ENCODE results near the gene TNIK. TPM values are rescaled to one million over a fixed set of nuclear protein-coding genes. Genes with fewer than 3 reads are reported as not detected.
"Not testable (repeated sequence)": the region's sequence is repeated elsewhere in the genome, so short reads cannot be mapped to it uniquely, and the experiment has no call there.

TNIK gene
- total RNA-seq, 1 donor from 2014 or later, result 27.4 TPM

DNA sequence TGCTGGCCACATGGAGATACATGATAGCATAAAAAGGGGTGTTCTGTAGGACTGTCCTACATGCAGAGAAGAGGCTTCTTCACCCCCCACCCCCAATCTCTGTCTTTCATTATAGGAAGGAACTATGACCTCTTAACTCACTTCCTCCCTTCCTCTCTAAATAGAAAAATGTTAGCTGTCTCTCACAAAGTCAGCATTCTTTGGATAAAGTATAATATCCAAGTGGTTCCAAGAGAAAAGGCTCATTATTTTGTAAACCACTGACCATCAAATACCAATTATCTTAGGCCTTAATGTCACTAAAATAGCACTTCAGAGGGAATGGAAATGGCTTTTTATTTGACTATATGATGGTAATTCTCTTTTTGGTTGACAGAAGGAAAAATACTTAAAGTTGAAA is 338.4 kb downstream of the TNIK start:
- no peak for DNase-seq
- Mint-ChIP-seq H3K9me3 (peaks cover 6% of the 10 kb centered on the region), H3K36me3 (ENCODE audit: low read depth) (peaks cover 71% of the 10 kb centered on the region), H3K4me3 (no peak overlapping the region), H3K27me3 (no peaks in the 10 kb centered on the region), H3K4me1 (peaks cover 2% of the 10 kb centered on the region), H3K27ac (no peak overlapping the region)
- intact Hi-C loops (cut with micrococcal nuclease), result no loop called here

DNA sequence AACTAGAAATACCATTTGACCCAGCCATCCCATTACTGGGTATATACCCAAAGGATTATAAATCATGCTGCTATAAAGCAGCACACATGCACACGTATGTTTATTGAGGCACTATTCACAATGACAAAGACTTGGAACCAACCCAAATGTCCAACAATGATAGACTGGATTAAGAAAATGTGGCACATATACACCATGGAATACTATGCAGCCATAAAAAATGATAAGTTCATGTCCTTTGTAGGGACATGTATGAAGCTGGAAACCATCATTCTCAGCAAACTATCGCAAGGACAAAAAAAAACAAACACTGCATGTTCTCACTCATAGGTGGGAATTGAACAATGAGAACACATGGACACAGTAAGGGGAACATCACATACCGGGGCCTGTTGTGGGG is 340.8 kb downstream of the TNIK start:
- H3K4me1 Mint-ChIP-seq; H3K4me3 Mint-ChIP-seq; intact Hi-C loops (cut with micrococcal nuclease); H3K9me3 Mint-ChIP-seq; DNase-seq; H3K27me3 Mint-ChIP-seq; H3K27ac Mint-ChIP-seq: not testable (repeated sequence)
- H3K36me3 Mint-ChIP-seq (ENCODE audit: low read depth), result peaks cover 61% of the 10 kb centered on the region

DNA sequence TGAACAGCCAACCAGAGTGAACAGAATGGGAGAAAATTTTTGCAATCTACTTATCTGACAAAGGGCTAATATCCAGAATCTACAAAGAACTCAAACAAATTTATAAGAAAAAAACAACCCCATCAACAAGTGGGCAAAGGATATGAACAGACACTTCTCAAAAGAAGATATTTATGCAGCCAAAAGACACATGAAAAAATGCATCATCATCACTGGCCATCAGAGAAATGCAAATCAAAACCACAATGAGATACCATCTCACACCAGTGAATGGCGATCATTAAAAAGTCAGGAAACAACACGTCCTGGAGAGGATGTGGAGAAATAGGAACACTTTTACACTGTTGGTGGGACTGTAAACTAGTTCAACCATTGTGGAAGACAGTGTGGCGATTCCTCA is 341.2 kb downstream of the TNIK start:
- H3K27ac Mint-ChIP-seq; H3K4me1 Mint-ChIP-seq; H3K27me3 Mint-ChIP-seq; H3K4me3 Mint-ChIP-seq; H3K9me3 Mint-ChIP-seq; DNase-seq; intact Hi-C loops (cut with micrococcal nuclease): not testable (repeated sequence)
- H3K36me3 Mint-ChIP-seq (ENCODE audit: low read depth), result peaks cover 59% of the 10 kb centered on the region

DNA sequence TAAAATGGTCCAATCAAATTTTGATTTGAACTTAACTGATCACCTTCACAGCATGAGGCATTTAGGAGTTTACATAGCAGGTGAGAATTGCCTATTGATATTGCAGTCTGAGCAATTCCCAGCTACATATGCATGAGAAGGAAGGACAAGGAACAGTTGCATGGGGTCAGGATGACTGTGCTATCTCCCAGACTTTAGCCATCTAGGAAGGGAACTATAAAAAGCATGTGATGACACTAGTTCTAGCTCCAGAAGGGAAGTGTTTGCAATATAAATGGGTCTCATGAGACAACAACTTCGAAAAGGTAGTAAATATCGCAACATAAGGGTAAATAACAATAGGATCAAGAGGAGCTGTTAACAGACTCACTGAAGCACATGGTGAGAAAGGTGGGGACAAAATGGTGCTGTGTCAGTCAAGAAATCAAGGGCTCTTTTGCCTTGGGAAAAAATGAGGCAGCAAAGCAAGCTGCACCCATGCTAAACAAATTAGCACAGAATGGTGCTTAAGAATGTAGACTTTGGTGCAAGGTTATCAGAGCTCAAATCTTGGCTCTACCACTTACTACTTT is 343.3 kb downstream of the TNIK start:
- Mint-ChIP-seq H3K4me3 (no peak overlapping the region), H3K36me3 (ENCODE audit: low read depth) (peaks cover 47% of the 10 kb centered on the region), H3K27ac (no peak overlapping the region), H3K27me3 (no peaks in the 10 kb centered on the region), H3K4me1 (peaks cover 2% of the 10 kb centered on the region), H3K9me3 (peaks cover 6% of the 10 kb centered on the region)
- intact Hi-C loops (cut with micrococcal nuclease), result no loop called here
- no peak for DNase-seq

DNA sequence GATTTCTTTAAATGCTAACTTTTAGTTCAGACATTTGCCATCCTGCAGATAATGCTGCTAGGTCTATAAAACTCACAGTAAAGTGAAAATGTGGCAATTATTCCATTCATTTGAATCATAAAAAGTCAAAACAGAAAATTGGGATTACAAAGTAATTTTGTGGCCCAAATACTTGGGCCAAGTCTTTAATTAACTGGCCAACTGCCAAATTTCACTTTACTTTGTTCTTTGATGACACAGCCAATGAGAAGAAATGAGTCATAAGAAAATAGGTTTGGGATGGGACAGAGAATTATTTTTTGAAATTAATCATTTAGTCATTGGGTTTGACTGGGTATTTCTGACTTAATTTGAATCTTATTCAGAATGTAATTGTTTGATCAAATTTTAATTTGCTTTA is 343.8 kb downstream of the TNIK start:
- no peak for DNase-seq
- H3K4me1 Mint-ChIP-seq, result peaks cover 2% of the 10 kb centered on the region
- no peak overlapping the region for H3K27ac Mint-ChIP-seq
- peaks cover 46% of the 10 kb centered on the region for H3K36me3 Mint-ChIP-seq (ENCODE audit: low read depth)
- no peak overlapping the region for H3K4me3 Mint-ChIP-seq
- no peaks in the 10 kb centered on the region for H3K27me3 Mint-ChIP-seq
- peaks cover 6% of the 10 kb centered on the region for H3K9me3 Mint-ChIP-seq
- intact Hi-C loops (cut with micrococcal nuclease), result no loop called here

DNA sequence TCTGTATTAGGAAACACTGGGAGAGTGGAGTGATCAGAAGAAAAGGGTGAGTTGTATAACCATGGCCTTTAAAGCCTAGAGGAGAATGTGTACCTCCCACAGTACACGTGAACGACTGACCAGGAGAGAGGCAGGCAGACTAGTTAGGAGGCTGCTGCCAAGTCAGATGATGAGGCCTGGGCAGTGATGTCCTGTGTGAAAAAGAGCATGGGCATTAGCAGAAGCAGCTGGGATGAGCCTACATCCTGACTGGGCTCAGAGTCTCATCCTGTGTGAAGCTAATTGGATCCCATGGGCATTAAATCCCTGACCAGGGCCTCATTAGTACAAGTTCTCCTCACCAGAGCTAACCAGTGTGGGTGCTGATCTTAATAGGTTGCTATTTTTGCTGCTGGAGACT is 344.5 kb downstream of the TNIK start:
- Mint-ChIP-seq H3K4me3 (no peak overlapping the region), H3K27me3 (no peaks in the 10 kb centered on the region), H3K4me1 (peaks cover 2% of the 10 kb centered on the region), H3K27ac (no peak overlapping the region), H3K9me3 (peaks cover 6% of the 10 kb centered on the region), H3K36me3 (ENCODE audit: low read depth) (peaks cover 44% of the 10 kb centered on the region)
- intact Hi-C loops (cut with micrococcal nuclease), result no loop called here
- DNase-seq, result no peak

DNA sequence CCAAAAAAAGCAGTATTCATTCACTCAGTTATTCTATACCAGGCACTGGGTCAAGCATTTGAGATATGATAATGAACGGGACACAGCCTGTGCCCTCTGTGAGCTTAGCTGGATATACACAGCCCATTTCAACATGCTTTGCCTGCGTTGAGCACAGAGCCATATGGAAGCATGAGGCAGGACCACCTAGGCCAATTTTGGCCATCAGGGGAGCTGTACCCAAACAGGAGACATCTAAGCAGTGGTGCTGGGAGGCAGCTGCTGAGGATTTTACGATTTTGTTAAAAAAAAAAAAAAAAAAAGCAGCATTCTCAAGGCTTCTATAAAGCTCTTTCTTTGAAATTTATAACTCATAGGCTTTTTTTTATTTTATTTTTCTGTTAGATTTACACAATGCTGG is 346.5 kb downstream of the TNIK start:
- H3K27me3 Mint-ChIP-seq, result no peaks in the 10 kb centered on the region
- no peaks in the 10 kb centered on the region for H3K9me3 Mint-ChIP-seq
- peaks cover 2% of the 10 kb centered on the region for H3K4me1 Mint-ChIP-seq
- no peak overlapping the region for H3K27ac Mint-ChIP-seq
- peaks cover 38% of the 10 kb centered on the region for H3K36me3 Mint-ChIP-seq (ENCODE audit: low read depth)
- intact Hi-C loops (cut with micrococcal nuclease), result no loop called here
- no peak for DNase-seq
- H3K4me3 Mint-ChIP-seq, result no peak overlapping the region

DNA sequence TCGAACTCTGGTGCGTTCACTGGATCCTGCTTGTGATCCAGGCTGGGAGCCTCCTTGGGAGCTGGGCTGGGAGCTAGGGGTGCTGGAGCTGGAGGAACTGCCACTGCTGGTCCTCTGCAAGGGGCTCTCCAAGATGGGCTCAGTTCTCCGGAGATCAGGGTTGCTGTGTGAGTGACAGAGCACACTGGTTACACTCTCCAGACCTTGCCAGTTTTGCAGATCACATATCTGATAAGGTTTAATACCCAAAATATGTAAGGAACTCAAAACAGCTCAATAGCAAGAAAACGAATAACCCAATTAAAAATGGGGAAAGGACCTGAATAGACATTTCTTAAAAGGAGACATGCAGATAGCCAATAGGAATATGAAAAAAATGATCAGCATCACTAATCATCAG is 349.5 kb downstream of the TNIK start:
- DNase-seq, result no peak
- Mint-ChIP-seq H3K36me3 (ENCODE audit: low read depth) (peaks cover 42% of the 10 kb centered on the region), H3K4me1 (no peaks in the 10 kb centered on the region), H3K4me3 (no peak overlapping the region), H3K9me3 (no peaks in the 10 kb centered on the region), H3K27me3 (no peaks in the 10 kb centered on the region), H3K27ac (no peak overlapping the region)
- intact Hi-C loops (cut with micrococcal nuclease), result no loop called here

DNA sequence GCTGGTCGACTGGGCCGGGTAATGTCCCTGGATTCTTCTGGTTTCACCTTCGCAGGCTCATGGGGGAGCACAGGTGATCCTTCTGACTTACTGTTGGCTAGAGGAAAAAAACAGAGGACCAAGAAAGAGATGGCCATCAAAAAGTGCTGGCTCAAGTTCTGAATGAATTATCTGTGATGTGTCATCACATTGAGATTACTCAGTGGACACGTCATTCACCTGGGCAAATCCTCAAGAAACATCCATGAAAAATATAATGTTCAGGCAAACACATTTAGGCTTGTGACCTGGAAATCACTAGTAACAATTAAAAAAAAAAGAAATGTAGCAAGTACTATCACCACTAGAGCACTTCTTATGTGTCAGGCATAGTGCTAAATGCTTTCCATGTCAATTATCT is 352.1 kb downstream of the TNIK start:
- peaks cover 39% of the 10 kb centered on the region for H3K36me3 Mint-ChIP-seq (ENCODE audit: low read depth)
- H3K27ac Mint-ChIP-seq, result no peak overlapping the region

DNA sequence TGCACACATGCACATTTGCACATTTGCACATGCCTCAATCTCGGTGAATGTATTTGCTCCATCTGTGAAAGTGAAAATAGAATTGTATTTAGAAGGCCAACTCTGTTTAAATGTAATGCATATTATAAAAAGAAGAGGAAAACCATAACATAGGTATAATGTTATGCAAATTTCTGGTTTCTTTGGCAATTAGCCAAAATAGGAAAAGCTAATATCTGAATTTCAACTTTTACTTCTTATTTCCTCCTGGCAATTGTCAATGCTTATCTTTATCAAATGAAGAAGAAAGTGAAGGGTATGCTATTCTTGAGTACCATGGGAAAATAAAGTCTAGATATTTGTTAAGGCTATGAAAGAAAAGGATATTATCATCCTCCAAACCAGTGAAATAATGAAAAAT is 357.0 kb downstream of the TNIK start:
- Mint-ChIP-seq H3K4me3 (no peak overlapping the region), H3K27ac (no peak overlapping the region), H3K9me3 (no peaks in the 10 kb centered on the region), H3K27me3 (no peaks in the 10 kb centered on the region), H3K36me3 (ENCODE audit: low read depth) (peaks cover 36% of the 10 kb centered on the region), H3K4me1 (no peaks in the 10 kb centered on the region)
- intact Hi-C loops (cut with micrococcal nuclease), result no loop called here
- DNase-seq, result no peak

More for the DNA sequence above, 352.1 kb downstream of the TNIK start:
- H3K4me1 Mint-ChIP-seq, result no peaks in the 10 kb centered on the region
- no peak overlapping the region for H3K4me3 Mint-ChIP-seq
- no peak for DNase-seq
- intact Hi-C loops (cut with micrococcal nuclease), result no loop called here
- no peaks in the 10 kb centered on the region for H3K9me3 Mint-ChIP-seq
- H3K27me3 Mint-ChIP-seq, result no peaks in the 10 kb centered on the region

DNA sequence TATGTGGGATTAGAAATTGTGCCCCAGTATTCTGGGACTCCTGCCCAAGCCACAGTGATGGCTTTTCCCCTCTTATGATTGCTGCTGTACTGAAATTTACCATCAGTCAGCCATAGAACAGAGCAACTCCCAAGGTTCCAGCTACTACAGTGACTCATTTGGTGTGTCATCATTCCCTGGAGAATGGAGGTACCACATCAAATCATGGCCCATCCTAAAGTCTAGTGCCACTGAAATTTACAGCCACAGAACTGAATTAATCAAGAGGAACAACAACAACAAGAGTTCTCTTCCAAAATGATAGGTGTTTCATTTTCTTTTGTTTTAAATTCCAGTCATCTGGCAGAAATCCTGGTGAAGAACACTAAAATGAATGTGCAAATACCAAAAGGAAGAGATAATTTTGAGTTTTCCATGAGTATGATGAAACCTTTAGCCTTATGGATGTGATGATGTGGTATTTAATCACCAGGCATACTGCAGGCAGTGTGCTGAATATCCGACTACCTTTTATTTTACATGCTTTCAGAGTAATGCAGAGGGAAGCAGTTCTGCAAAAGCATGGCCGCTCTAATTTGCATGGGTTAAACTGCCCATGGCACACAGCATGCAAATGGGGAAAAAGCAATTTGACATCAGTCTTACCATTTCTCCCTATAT is 358.1 kb downstream of the TNIK start:
- DNase-seq, result no peak
- intact Hi-C loops (cut with micrococcal nuclease), result no loop called here
- no peaks in the 10 kb centered on the region for H3K9me3 Mint-ChIP-seq
- H3K36me3 Mint-ChIP-seq (ENCODE audit: low read depth), result peaks cover 34% of the 10 kb centered on the region
- no peak overlapping the region for H3K4me3 Mint-ChIP-seq
- no peaks in the 10 kb centered on the region for H3K27me3 Mint-ChIP-seq
- no peak overlapping the region for H3K27ac Mint-ChIP-seq
- no peaks in the 10 kb centered on the region for H3K4me1 Mint-ChIP-seq

DNA sequence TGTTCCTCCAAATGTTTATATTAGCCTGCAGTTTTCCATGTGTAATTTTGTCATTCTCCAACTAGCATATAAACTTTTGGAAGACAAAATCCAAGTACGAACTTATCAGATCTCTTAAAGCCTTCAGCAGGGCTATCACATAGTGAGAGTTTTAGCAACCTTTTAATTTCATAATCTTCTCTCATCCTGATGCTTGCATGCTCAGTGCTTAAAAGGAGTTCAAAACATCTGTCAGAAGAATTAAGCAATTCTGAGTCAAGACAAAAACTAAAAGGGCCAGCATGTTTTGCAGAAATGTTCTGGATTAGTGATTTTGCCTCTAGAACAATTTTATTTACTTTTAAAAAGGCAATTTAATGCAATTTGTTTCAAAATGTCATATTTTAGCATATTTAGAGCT is 360.3 kb downstream of the TNIK start:
- Mint-ChIP-seq H3K27me3 (no peaks in the 10 kb centered on the region), H3K27ac (no peak overlapping the region), H3K36me3 (ENCODE audit: low read depth) (peaks cover 38% of the 10 kb centered on the region), H3K4me1 (no peaks in the 10 kb centered on the region), H3K4me3 (no peak overlapping the region), H3K9me3 (no peaks in the 10 kb centered on the region)
- intact Hi-C loops (cut with micrococcal nuclease), result no loop called here
- no peak for DNase-seq

DNA sequence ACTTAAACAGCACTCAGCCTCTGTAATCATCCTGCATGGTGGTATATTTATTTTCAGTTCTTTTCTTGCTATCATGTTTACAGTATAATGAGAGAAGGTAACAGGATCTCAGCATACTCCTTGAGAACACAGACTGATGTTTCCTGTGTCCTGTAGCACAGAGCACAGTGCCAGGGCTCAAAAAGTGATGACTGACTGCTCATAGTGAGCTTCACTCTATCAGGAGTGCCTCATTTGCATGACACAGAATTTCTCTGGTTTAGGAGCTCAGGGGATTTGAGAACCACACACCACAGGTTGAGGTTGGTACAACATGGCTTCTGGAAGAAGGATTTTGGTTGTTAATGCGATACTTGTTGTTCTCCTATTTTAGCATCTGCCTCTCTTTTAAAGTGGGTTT is 365.1 kb downstream of the TNIK start:
- Mint-ChIP-seq H3K9me3 (no peaks in the 10 kb centered on the region), H3K4me1 (no peaks in the 10 kb centered on the region), H3K4me3 (no peak overlapping the region), H3K36me3 (ENCODE audit: low read depth) (peaks cover 46% of the 10 kb centered on the region), H3K27ac (no peak overlapping the region), H3K27me3 (no peaks in the 10 kb centered on the region)
- intact Hi-C loops (cut with micrococcal nuclease), result no loop called here
- DNase-seq, result no peak

DNA sequence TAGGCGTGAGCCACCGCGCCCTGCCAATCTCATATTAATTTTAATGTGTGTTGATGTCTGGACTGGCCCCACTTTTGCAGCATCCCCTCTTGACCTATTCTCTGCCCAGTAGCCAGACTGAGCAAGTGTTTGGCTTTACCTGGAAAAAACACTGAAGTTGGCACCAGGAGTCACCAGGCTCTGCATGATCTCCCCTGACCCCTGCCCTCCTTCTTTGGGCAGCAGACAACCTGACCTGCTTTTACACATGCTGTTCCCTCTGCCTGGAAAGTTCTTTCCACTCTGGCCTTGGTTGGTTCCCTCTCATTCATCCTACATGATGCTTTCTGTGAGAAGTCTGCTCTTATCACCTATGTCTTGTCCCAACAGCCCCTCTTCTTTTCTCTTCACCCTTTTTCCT is 365.8 kb downstream of the TNIK start:
- Mint-ChIP-seq H3K27me3 (no peaks in the 10 kb centered on the region), H3K27ac (peak overlapping the region; percentile 5), H3K4me1 (peaks cover 4% of the 10 kb centered on the region), H3K36me3 (ENCODE audit: low read depth) (peaks cover 51% of the 10 kb centered on the region), H3K9me3 (no peaks in the 10 kb centered on the region), H3K4me3 (no peak overlapping the region)
- DNase-seq, result no peak
- intact Hi-C loops (cut with micrococcal nuclease), result no loop called here

DNA sequence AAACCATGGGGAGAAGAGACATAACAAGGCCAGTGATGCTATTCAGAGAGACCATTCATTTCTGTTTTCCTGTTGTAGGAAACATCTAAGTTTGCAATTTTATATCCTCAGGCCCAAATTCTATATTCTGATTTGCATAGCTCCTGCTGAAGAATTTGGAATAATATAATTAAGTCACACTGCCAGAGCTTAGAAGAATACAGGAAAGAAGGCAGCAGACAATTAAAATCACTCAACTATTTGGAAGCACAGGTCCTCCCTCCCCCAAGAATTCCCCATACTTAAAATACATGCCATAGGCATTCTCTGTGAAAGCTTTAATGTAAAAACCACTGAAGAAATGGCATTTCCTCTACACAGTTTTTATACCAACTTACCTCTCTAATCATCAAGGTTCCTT is 366.7 kb downstream of the TNIK start:
- no peaks in the 10 kb centered on the region for H3K9me3 Mint-ChIP-seq
- no peaks in the 10 kb centered on the region for H3K27me3 Mint-ChIP-seq
- H3K4me1 Mint-ChIP-seq, result peaks cover 5% of the 10 kb centered on the region
- no peak overlapping the region for H3K27ac Mint-ChIP-seq
- no peak for DNase-seq
- H3K4me3 Mint-ChIP-seq, result no peak overlapping the region
- intact Hi-C loops (cut with micrococcal nuclease), result no loop called here
- H3K36me3 Mint-ChIP-seq (ENCODE audit: low read depth), result peaks cover 48% of the 10 kb centered on the region

All from activated CD4-positive, alpha-beta T cell treated with anti-CD3 and anti-CD28 coated beads, Interleukin-2, amount 10 ng/mL, durations not matched to agents 24 days and 14 days (primary cell).